Camera-type eye (tissue), 1 donor: ENCODE results near the gene NFIX. TPM values are rescaled to one million over a fixed set of nuclear protein-coding genes. Genes with fewer than 3 reads are reported as not detected.

ENCODE experiments used
- total RNA-seq: library from RNA; depleted of rRNA; stranded (reverse); fragments of >200 nt; gene quantifications from one replicate; pipeline ENCODE4 v1.2.3, GENCODE V29; 2014

The NFIX gene
- 122 TPM for total RNA-seq

DNA sequence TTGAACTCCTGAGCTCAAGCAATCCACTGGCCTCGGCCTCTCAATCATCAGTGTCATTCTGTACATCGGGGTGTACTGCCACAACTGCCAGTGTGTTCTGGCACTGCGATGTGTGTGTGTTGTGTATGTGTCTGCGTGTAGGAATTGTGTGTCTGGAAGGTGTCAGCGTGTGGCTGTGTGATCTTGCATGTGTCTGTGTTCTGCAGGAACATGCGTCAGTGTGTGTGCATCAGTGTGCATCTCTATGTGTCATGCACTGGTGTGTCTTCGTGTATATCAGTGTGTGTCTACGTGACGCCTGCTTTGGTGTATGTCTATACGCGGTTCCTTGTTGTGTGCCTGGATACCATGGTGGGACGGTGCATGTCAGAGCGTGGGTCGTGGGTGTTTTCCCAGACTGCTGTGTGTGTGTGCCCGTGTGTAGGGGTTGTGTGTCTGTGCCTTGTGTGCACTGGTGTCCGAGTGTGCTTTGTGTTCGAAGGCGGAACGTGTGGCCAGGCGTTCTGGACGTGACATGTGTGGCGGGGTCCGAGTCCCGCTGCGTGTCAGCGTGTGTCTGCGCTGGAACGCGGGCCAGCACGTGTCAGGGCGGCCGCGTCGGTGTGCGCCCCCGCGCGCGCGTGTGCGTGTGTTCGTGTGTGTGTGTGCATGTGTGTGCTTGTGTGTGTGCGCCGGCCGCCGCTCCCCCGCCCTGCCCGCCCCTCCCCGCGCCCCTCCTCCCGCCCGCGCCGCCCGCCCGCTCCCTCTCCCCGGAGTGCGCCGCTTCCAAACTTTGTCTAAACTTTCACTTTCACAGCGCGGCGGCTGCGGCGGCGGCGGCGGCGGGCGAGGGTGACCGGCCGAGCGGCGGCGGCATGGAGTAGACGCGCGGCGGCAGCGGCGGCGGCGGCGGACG lies at the start of gene NFIX:
TSS of gene NFIX (plus strand) at position 775 of the 895 bp plus-strand sequence. CDS start 363 bp downstream, outside the sequence.

DNA sequence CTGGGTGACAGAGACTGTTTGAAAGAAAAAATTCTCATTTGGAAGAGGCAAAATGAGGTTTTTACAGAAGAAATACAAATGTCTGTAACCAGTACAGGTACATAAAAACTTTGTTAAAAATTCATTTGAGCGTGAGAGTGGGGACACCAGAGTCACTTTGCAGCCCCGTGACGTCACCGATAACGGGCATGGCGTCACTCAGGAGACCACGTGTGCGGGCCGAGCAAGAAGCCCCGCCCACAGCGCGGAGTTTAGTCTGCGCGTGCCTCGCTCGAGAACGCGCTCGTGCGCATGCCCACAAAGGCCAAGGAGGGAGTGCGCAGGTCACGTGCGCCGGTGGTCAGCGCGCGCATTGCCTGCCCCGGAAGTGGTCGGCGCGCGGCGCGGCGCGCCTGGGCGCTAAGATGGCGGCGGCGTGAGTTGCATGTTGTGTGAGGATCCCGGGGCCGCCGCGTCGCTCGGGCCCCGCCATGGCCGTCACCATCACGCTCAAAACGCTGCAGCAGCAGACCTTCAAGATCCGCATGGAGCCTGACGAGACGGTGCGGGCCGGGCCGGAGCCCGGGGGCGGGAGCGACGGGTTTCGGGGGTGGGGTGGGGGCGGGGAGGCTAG lies 49.7 kb upstream of the NFIX start, which contains the start of gene RAD23A:
TSS of gene RAD23A (plus strand) at position 384 of the 613 bp plus-strand sequence. CDS start at position 471, 87 bp downstream.

DNA sequence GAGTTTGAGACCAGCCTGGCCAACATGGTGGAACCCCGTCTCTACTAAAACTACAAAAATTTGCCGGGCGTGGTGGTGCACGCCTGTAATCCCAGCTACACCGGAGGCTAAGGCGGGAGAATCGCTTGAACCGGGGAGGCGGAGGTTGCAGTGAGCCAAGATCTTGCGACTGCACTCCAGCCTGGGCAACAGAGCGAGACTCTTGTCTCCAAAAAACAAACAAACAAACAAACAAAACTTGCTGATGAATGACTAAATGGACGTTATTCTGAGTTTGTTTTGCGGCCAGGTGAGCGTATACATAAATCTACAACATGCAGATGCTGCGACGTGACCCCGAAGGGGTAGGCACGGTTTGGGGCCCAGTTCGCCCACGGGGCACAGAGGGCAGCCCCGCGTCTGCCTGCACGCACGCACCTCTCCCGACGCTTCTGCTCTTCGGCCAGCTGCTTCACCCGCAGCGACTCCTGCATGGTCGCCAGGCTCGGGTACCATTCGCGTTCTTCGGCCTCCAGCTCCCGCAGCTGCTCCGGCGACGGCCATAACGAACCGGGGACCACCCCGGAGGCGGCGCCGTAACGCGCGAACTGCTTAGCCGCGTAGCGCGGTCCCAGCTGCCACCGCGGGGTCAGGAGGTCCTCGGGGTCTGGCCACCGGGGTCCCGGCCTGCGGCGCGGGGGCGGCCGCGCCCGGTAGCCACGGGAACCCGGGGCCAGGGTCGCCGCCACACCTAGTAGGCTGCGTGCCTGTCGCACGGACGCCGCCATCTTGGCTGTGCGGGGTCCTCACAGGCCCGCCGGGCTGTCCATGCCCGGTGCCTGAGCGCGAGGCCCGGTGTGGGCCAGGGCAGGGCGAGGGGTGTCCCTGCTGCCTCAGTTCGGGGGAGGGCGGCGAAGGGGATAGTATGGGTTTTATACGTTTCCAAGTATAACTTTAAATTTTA lies 38.6 kb upstream of the NFIX start, which contains the start of gene GADD45GIP1:
TSS of gene GADD45GIP1 (minus strand) at position 778 of the 943 bp plus-strand sequence. CDS start at position 767, 11 bp downstream.

DNA sequence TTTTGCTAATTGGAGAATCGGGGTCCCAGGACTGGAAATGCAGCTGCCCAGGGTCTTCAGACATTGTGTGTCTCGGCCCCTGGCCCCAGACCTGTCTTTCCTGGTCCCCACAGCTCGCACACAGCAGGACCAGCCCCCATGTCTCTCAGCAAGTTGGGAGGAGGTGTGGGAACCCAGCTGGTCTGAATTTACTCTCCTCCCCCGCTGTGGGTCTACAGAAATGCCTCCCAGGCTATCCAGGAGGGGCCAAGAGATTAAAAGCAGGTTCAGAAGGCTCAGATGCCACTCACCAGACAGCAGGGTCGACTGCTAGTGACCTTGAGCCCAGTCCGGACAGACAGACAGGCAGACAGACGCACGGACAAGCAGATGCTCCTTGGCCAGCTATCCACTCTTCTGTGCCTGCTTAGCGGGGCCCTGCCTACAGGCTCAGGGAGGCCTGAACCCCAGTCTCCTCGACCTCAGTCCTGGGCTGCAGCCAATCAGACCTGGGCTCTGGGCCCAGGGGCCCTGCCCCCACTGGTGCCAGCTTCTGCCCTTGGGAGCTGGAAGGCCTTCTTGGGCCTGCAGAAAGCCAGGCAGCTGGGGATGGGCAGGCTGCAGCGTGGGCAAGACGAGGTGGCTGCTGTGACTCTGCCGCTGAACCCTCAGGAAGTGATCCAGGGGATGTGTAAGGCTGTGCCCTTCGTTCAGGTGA lies 25.8 kb upstream of the NFIX start, which contains the start of gene DAND5:
TSS of gene DAND5 (plus strand) at position 285 of the 697 bp plus-strand sequence. CDS start at position 370, 85 bp downstream.

DNA sequence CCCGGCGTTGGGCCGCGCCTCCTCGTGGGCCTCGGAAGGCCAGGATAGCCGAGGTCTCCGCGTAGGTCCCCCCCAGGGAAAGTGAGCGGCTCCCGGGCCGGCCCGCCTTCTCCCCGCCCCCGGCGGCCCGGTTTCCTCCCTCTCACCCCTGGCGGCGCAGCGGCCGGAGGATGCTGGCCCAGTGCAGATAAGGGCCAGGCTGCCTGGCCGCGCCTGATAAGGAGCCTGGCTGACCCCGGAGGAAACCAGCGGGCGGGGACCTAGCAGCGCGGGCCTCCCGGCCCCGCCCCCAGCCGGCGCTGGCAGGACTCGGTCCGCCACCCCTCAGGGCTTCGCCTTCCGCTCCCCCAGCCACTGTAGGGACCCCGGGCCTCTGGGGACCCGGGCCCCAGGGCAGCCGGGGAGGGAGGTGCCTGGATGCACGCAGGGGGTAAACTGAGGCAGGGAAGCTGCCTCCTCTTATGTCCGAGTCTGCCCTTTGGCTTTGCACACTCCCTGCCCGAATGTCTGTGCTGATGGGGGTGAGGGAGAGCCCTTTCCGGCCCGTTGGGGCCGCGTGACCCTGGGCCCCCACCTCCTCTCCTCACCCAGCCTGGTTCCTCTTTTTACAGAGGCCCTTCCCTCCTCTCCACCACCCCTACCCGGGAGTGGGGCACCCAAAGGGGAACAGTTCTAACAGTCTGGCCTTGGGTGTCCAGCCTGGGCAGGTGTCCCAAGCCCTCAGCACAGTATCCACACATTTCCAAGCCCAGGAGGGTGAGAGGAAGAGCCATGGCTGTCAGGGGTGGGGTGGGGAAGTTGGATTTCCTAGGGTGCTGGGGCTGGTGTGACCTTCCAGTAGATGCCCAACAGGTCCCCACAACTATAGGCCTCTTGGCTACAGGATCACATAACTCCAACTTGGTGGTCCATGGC lies 107.6 kb downstream of the NFIX start, which contains the start of gene LYL1:
TSS of gene LYL1 (minus strand) at position 193 of the 915 bp plus-strand sequence. CDS start 1,687 bp downstream, outside the sequence.

DNA sequence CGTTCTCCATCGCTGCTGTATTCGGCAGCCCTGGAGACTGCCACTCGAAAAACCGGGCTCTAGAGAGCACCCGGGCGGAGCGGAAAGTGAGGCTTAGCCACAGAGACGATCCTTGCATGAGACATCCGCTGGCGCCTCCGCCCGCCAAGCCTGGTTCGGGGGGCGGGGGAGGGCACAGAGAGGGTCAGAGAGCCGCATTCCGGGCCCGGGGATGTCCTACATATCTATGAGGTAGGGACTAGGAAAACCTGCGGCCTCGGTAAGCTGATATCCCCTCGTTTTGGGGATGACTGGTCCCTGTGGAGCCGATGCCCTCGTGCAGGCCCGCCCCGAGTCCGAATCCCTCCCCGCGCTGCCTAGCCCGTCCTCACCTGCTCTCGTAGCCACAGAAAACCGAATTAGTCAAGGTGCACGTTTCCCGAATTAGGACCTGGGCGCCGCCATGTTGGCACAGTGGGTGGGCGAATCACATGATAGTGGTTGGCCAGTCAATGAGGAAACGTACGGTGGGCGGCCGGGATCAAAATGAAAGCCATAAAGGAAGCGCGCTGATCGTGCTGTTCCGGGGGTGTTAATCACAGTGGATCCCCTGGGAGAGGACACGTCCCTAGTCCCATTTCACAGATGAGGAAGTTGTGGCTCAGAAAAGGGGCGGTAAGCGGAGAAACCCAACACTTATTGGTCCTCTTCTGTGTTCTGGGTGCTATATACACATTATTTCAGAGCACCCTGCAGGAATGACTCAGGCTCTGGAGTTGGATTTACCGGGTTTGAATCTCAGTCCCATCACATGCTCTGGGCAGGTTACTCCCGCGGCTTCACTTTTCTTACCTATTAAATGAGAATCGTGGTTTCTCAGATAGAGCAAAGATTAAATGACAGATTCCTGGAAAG lies 121.3 kb downstream of the NFIX start, which contains the start of gene TRMT1:
TSS of gene TRMT1 (minus strand) at position 459 of the 894 bp plus-strand sequence. CDS start at position 118, 341 bp downstream.

DNA sequence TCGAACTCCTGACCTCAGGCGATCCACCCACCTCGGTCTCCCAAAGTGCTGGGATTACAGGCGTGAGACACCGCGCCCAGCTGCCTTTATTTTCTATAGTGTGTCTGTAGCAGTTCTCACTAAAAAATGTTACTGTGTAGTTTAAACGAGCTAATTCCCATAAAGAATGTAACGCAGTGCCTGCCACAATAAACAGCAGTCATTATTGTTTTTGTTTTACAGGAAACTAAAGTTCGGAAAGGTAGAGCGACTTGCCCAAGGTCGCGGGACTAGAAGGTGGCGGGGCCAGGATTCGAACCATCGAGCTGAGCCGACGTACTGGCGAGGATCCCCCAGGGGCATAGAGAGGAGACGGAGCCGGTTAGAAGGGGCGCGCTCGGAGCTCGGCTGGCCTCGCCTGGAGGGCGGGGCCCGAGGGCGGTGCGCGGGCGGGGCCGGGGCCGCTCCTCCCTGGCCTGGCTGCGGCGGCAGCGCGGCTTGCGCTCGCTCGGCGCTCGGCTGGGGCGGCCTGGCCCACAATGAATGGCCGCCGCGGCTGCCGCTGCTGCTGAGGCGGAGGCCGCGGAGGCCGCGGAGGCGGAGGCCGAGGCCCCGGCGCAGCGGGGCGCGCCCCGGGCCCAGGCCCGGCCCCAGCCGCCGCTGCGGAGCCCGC lies 122.6 kb downstream of the NFIX start, which contains the start of gene NACC1:
TSS of gene NACC1 (plus strand) at position 493 of the 652 bp plus-strand sequence. CDS start 16,944 bp downstream, outside the sequence.

Other genes with a start within 250 kb of the NFIX start
- gene BEST2, start 243.7 kb upstream of the NFIX start, total RNA-seq, result 0.55 TPM
- 33.5 TPM for gene HOOK2, start 219.9 kb upstream of the NFIX start, total RNA-seq
- 194 TPM for gene JUNB, start 204.0 kb upstream of the NFIX start, total RNA-seq
- gene PRDX2, start 193.7 kb upstream of the NFIX start, total RNA-seq, result 290 TPM
- not detected for gene THSD8, start 193.4 kb upstream of the NFIX start, total RNA-seq
- 20.2 TPM for gene RNASEH2A, start 188.9 kb upstream of the NFIX start, total RNA-seq
- 8.6 TPM for gene RTBDN, start 160.9 kb upstream of the NFIX start, total RNA-seq
- 23.3 TPM for gene MAST1, start 157.0 kb upstream of the NFIX start, total RNA-seq
- 15.1 TPM for gene DNASE2, start 114.0 kb upstream of the NFIX start, total RNA-seq
- gene KLF1, start 108.3 kb upstream of the NFIX start, total RNA-seq, result 2.1 TPM
- gene GCDH, start 104.3 kb upstream of the NFIX start, total RNA-seq, result 59.3 TPM
- not detected for gene SYCE2, start 76.2 kb upstream of the NFIX start, total RNA-seq
- 41.6 TPM for gene FARSA, start 61.8 kb upstream of the NFIX start, total RNA-seq
- 471 TPM for gene CALR, start 56.9 kb upstream of the NFIX start, total RNA-seq
- gene RAD23A, start 49.6 kb upstream of the NFIX start, total RNA-seq, result 75.9 TPM
- gene GADD45GIP1, start 38.3 kb upstream of the NFIX start, total RNA-seq, result 16.8 TPM
- 5.2 TPM for gene DAND5, start 25.9 kb upstream of the NFIX start, total RNA-seq
- 6.2 TPM for gene LYL1, start 107.4 kb downstream of the NFIX start, total RNA-seq
- gene TRMT1, start 121.3 kb downstream of the NFIX start, total RNA-seq, result 30.1 TPM
- gene NACC1, start 122.8 kb downstream of the NFIX start, total RNA-seq, result 18.8 TPM
- 50.3 TPM for gene STX10, start 154.9 kb downstream of the NFIX start, total RNA-seq
- gene IER2, start 154.9 kb downstream of the NFIX start, total RNA-seq, result 40.2 TPM